HFFc6 (cell line): Measurements from ENCODE around the gene TMEM256. TPM values are rescaled to one million over a fixed set of nuclear protein-coding genes. Genes with fewer than 3 reads are reported as not detected.

ENCODE experiments used
- DNase-seq: peaks from one replicate; pipeline ENCODE4 v3.0.0-alpha.2; 2018
- H3K27ac Mint-ChIP-seq: 2 replicates; pipeline ENCODE4 v1.8.0; 2020; ENCODE audit warnings: mild to moderate bottlenecking, mixed read lengths
- H3K27me3 Mint-ChIP-seq: 2 replicates; pipeline ENCODE4 v1.8.0; 2021; ENCODE audit warnings: mild to moderate bottlenecking, moderate library complexity, mixed read lengths; ENCODE audit not compliant: insufficient read depth
- H3K36me3 Mint-ChIP-seq: 2 replicates; pipeline ENCODE4 v1.8.0; 2021; ENCODE audit warnings: low read depth, mixed read lengths
- H3K4me1 Mint-ChIP-seq: 2 replicates; pipeline ENCODE4 v1.8.0; 2020; ENCODE audit warnings: low read depth, mixed read lengths
- H3K4me3 Mint-ChIP-seq: 2 replicates; pipeline ENCODE4 v1.8.0; 2020; ENCODE audit warnings: mild to moderate bottlenecking, moderate library complexity, mixed read lengths
- H3K9me3 Mint-ChIP-seq: 2 replicates; pipeline ENCODE4 v1.8.0; 2020; ENCODE audit warnings: mild to moderate bottlenecking, mixed read lengths
- CTCF ChIP-seq: fragments of 200-600 bp; sonication (generic); IDR thresholded peaks from 2 replicates; pipeline ENCODE4 v1.5.0; 2021; ENCODE audit warnings: antibody characterized with exemption, mild to moderate bottlenecking
- total RNA-seq, 6 experiments: library from RNA; stranded (reverse); fragmentation: NEBNext Ultra II Directional; extraction: Animal tissue kit (Norgen Biotek cat#: 25700); gene quantifications; 2 replicates in 1 of 6; 3 replicates in 5 of 6; pipeline ENCODE4 v1.2.3, GENCODE V29; 2021

Gene TMEM256
- total RNA-seq, 6 experiments from 2014 or later = 52.2 to 79.1 (median 72.3) TPM

- peaks cover 6% of the 10 kb centered on the region for H3K27me3 Mint-ChIP-seq
- no peak overlapping the region for H3K4me3 Mint-ChIP-seq
- peaks cover 33% of the 10 kb centered on the region for H3K4me1 Mint-ChIP-seq
- H3K9me3 Mint-ChIP-seq = no peaks in the 10 kb centered on the region
- no peaks in the 10 kb centered on the region for H3K36me3 Mint-ChIP-seq
- no peak for DNase-seq
- TF ChIP-seq CTCF = no peak
- H3K27ac Mint-ChIP-seq = no peak overlapping the region
Measured at GRCh38 chr17:7357381-7357780, 46.5 kb downstream of the TMEM256 start.

GRCh38 chr17:7356756-7357155 lies 47.1 kb downstream of the TMEM256 start:
- Mint-ChIP-seq H3K4me1 (peaks cover 34% of the 10 kb centered on the region), H3K4me3 (no peak overlapping the region), H3K36me3 (no peaks in the 10 kb centered on the region), H3K27ac (no peak overlapping the region), H3K9me3 (no peaks in the 10 kb centered on the region), H3K27me3 (peaks cover 5% of the 10 kb centered on the region)
- DNase-seq = no peak
- TF ChIP-seq CTCF = no peak

- H3K27me3 Mint-ChIP-seq = 0 out of 2 replicates have a peak, but pooled peaks cover 2% of the 10 kb centered on the region
- H3K4me1 Mint-ChIP-seq = peaks cover 34% of the 10 kb centered on the region
- H3K36me3 Mint-ChIP-seq = no peaks in the 10 kb centered on the region
- H3K4me3 Mint-ChIP-seq = no peak overlapping the region
- TF ChIP-seq CTCF = peak; percentile 92
- peak; percentile 32 for DNase-seq
- H3K27ac Mint-ChIP-seq = no peak overlapping the region
- no peaks in the 10 kb centered on the region for H3K9me3 Mint-ChIP-seq
Measured at GRCh38 chr17:7356072-7356549, 47.8 kb downstream of the TMEM256 start.

GRCh38 chr17:7355573-7355972 lies 48.3 kb downstream of the TMEM256 start:
- Mint-ChIP-seq H3K9me3 (no peaks in the 10 kb centered on the region), H3K4me1 (peaks cover 34% of the 10 kb centered on the region), H3K4me3 (no peak overlapping the region)

GRCh38 chr17:7355053-7355452 lies 48.8 kb downstream of the TMEM256 start, which contains the start of gene TMEM95:
Gene TMEM95, plus strand, starts transcription at chr17:7355156. Its CDS starts 49 bp downstream, at chr17:7355205.
- no peak for DNase-seq
- no peaks in the 10 kb centered on the region for H3K9me3 Mint-ChIP-seq
- no peaks in the 10 kb centered on the region for H3K36me3 Mint-ChIP-seq
- peak within 1 kb of the TSS; percentile 79 for H3K27ac Mint-ChIP-seq
- peak within 1 kb of the TSS; percentile 73 for H3K4me3 Mint-ChIP-seq
- H3K27me3 Mint-ChIP-seq = 0 out of 2 replicates have a peak, but pooled peaks cover 2% of the 10 kb centered on the region
- H3K4me1 Mint-ChIP-seq = peaks cover 35% of the 10 kb centered on the region
- no peak for TF ChIP-seq CTCF

More at GRCh38 chr17:7355573-7355972, 48.3 kb downstream of the TMEM256 start:
- Mint-ChIP-seq H3K27ac (no peak overlapping the region), H3K27me3 (0 out of 2 replicates have a peak, but pooled peaks cover 2% of the 10 kb centered on the region), H3K36me3 (no peaks in the 10 kb centered on the region)
- no peak for TF ChIP-seq CTCF
- no peak for DNase-seq
